Lower leg skin (tissue), 3 donors: Measurements from ENCODE around the gene PIGQ.

Source experiments
- CTCF ChIP-seq, 3 donors: fragments of 450-650 bp; IDR thresholded peaks; one replicate each; pipeline ENCODE4 v1.5.1; 2016; ENCODE audit warnings: antibody characterized with exemption in 3 of 3, mild to moderate bottlenecking in 3 of 3, moderate library complexity in 2 of 3
- POLR2A ChIP-seq, 2 donors: fragments of 450-650 bp; IDR thresholded peaks; one replicate each; pipeline ENCODE4 v1.6.1; 2016 to 2017; ENCODE audit warnings: antibody characterized with exemption in 2 of 2, mild to moderate bottlenecking in 1 of 2, moderate library complexity in 1 of 2

GRCh38 chr16:595942-596735 lies 26.4 kb downstream of the PIGQ start:
- TF ChIP-seq CTCF (IDR thresholded peaks at IDR 0.05), result no peak
- TF ChIP-seq POLR2A (IDR thresholded peaks at IDR 0.05), result no peak
